Measurements from ENCODE around the gene NGDN. TPM values are rescaled to one million over a fixed set of nuclear protein-coding genes. Genes with fewer than 3 reads are reported as not detected.
A peak's percentile ranks its signal among the peaks of the same experiment; 100 is the strongest.

Gene NGDN
- total and polyA plus RNA-seq, 3 donors from 2014 or later: 47.5 to 57.9 (median 48.7) TPM

DNA sequence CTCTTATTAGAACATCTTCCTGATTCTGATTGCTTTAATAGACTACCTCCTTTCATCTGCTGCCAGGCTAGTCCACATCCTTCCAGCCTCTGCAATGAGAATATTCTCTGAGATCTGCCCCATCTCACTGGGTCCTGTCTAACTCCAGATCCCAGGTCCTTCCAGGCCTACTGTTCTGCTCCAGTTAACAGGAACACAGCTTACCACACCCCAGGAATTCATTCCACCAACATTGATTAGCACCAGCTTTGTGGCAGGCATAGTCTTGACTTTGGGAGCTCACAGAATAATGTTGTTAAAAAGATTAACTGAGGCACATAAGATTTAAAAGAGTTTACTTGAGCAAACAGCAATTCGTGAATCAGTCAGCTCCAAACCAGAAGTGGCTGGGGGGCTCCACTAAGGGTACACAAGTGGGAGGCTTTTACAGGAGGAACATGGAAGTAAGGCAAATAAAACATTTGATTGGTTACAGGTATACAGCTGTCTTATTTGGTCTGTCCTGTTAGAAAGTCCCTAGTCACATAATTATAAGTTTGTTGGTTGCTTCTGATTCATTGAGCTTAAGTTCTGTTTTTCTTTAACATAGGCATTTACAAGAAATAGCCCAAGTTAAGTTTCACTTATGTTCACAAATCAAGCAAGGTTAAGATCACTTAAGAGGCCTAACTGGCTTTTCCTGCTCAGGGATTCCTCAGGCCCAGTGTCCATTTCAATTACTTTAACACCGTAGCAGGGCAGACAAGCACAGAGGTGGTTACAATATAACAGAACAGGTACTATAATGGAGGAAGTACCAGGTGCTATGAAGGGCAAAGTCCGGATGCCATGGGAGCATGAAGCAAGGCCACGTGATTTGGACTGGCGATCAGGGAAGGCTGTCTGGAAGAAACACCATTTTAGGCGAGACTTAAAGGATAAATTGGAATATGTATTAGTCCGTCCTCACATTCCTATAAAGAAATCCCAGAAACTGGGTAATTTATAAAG is 21.8 kb upstream of the NGDN start:
- 91 to 95% methylated on average over 7 of the region's 7 CpGs for WGBS, 2 donors
- no peak overlapping the region for H3K4me3 ChIP-seq
- intact Hi-C loops (cut with DNase I; ENCODE audit: low total_unique reads): loop anchor here (10.0 kb wide), 1 partner anchor 113 kb away; no protein-coding TSS in a partner anchor
- H3K36me3 ChIP-seq (ENCODE audit: low read depth, missing control alignments): no peaks in the 10 kb centered on the region
- TF ChIP-seq POLR2A (IDR thresholded peaks at IDR 0.05): no peak
- TF ChIP-seq, protein P1, sequence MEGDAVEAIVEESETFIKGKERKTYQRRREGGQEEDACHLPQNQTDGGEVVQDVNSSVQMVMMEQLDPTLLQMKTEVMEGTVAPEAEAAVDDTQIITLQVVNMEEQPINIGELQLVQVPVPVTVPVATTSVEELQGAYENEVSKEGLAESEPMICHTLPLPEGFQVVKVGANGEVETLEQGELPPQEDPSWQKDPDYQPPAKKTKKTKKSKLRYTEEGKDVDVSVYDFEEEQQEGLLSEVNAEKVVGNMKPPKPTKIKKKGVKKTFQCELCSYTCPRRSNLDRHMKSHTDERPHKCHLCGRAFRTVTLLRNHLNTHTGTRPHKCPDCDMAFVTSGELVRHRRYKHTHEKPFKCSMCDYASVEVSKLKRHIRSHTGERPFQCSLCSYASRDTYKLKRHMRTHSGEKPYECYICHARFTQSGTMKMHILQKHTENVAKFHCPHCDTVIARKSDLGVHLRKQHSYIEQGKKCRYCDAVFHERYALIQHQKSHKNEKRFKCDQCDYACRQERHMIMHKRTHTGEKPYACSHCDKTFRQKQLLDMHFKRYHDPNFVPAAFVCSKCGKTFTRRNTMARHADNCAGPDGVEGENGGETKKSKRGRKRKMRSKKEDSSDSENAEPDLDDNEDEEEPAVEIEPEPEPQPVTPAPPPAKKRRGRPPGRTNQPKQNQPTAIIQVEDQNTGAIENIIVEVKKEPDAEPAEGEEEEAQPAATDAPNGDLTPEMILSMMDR (IDR thresholded peaks at IDR 0.05): no peak
- H3K27ac ChIP-seq: no peak overlapping the region
- H3K9me3 ChIP-seq: no peaks in the 10 kb centered on the region
- H3K4me1 ChIP-seq: no peaks in the 10 kb centered on the region
- no peak for DNase-seq
- no peaks in the 10 kb centered on the region for H3K27me3 ChIP-seq

DNA sequence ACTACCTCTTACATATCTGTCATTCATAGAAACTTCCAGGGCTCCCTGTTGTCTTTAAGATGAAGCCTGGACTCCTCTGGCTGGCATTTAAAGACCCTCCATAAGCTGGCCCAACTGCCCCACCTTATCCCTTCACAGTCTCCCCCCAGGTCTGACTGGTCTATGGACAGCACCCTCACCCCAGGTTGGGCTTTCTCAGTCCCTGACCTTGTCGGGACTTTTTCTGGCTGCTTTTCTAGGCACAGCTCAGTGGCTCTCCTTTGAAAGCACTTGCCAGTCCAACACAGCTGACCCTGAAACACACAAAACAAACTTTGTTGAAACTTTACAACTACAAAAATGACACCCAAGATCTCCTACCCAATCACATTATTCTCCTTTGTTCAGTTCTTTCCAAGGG is 20.2 kb upstream of the NGDN start:
- WGBS, 2 donors: 54 to 61% methylated on average over 1 of the region's 1 CpG
- intact Hi-C loops (cut with DNase I; ENCODE audit: low total_unique reads): loop anchor here (10.0 kb wide), 1 partner anchor 115 kb away; no protein-coding TSS in a partner anchor
- DNase-seq: peak; percentile 1
- no peak overlapping the region for H3K27ac ChIP-seq
- no peak for TF ChIP-seq POLR2A (IDR thresholded peaks at IDR 0.05)
- TF ChIP-seq, protein P1 (IDR thresholded peaks at IDR 0.05): no peak
- H3K27me3 ChIP-seq: no peaks in the 10 kb centered on the region
- no peaks in the 10 kb centered on the region for H3K9me3 ChIP-seq
- H3K36me3 ChIP-seq (ENCODE audit: low read depth, missing control alignments): no peaks in the 10 kb centered on the region
- H3K4me3 ChIP-seq: no peak overlapping the region
- H3K4me1 ChIP-seq: no peaks in the 10 kb centered on the region

DNA sequence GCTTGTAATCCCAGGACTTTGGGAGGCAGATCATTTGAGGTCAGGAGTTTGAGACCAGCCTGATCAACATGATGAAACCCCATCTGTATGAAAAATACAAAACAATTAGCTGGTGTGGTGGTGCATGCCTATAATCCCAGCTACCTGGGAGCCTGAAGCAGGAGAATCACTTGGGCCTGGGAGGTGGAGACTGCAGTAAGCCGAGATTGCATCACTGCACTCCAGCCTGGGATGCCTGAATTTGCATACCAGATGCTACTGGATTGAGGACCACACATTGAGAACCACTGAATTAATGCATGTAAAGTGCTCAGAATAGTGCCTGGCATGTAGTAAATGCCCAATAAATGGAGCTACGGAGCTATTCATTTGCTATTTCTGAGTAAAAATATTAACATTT is 19.1 kb upstream of the NGDN start:
- no peak for TF ChIP-seq POLR2A (IDR thresholded peaks at IDR 0.05)
- TF ChIP-seq, protein P1 (IDR thresholded peaks at IDR 0.05): no peak
- Histone ChIP-seq H3K27me3 (no peaks in the 10 kb centered on the region), H3K27ac (no peak overlapping the region), H3K9me3 (no peaks in the 10 kb centered on the region), H3K36me3 (ENCODE audit: low read depth, missing control alignments) (no peaks in the 10 kb centered on the region), H3K4me1 (no peaks in the 10 kb centered on the region), H3K4me3 (no peak overlapping the region)
- intact Hi-C loops (cut with DNase I; ENCODE audit: low total_unique reads): no loop called here
- WGBS, 2 donors: 85 to 93% methylated on average over 2 of the region's 2 CpGs
- DNase-seq: no peak

DNA sequence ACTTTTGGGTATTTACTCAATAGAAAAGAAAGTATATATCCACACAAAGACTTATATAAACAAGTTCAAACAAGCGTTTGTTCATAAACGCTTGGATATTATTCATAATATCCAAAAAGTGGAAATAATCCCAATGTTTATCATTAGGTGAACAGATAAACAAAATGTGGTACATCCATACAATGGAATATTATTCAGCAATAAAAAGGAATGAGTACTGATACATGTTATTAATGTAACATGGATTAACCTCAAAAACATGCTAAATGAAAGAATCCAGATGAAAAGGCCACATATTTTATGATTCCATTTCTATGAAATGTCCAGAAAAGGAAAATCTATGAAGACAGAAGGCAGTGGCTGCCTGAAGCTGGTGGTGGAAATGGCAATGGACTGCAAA is 17.3 kb upstream of the NGDN start:
- no peak for TF ChIP-seq POLR2A (IDR thresholded peaks at IDR 0.05)
- TF ChIP-seq, protein P1 (IDR thresholded peaks at IDR 0.05): no peak
- Histone ChIP-seq H3K27ac (no peak overlapping the region), H3K4me1 (no peaks in the 10 kb centered on the region), H3K36me3 (ENCODE audit: low read depth, missing control alignments) (no peaks in the 10 kb centered on the region), H3K27me3 (no peaks in the 10 kb centered on the region), H3K4me3 (no peak overlapping the region), H3K9me3 (no peaks in the 10 kb centered on the region)
- no peak for DNase-seq
- intact Hi-C loops (cut with DNase I; ENCODE audit: low total_unique reads): no loop called here
- 84 to 90% methylated on average over 2 of the region's 2 CpGs for WGBS, 2 donors
